Measurements from ENCODE around the gene PLK3. TPM values are rescaled to one million over a fixed set of nuclear protein-coding genes. Genes with fewer than 3 reads are reported as not detected.

The PLK3 gene
- total RNA-seq, 1 donor from 2014 or later: 14.4 TPM

Other genes starting within 250 kb of the PLK3 start
- gene TMEM53, start 125.9 kb upstream of the PLK3 start, total RNA-seq: 20.5 TPM
- 3.0 TPM for gene ARMH1, start 125.7 kb upstream of the PLK3 start, total RNA-seq
- gene RNU5D-1, start 69.2 kb upstream of the PLK3 start, total RNA-seq: not detected
- 3.5 TPM for gene KIF2C, start 60.5 kb upstream of the PLK3 start, total RNA-seq
- gene RPS8, start 24.8 kb upstream of the PLK3 start, total RNA-seq: 2,312 TPM
- 0.36 TPM for gene BEST4, start 12.2 kb upstream of the PLK3 start, total RNA-seq
- gene DYNLT4, start 7.0 kb downstream of the PLK3 start, total RNA-seq: 0.52 TPM
- 8.7 TPM for gene BTBD19, start 8.1 kb downstream of the PLK3 start, total RNA-seq
- 1.5 TPM for gene PTCH2, start 42.9 kb downstream of the PLK3 start, total RNA-seq
- gene EIF2B3, start 186.2 kb downstream of the PLK3 start, total RNA-seq: 28.6 TPM
- 47.7 TPM for gene HECTD3, start 210.9 kb downstream of the PLK3 start, total RNA-seq
- gene UROD, start 211.9 kb downstream of the PLK3 start, total RNA-seq: 60.8 TPM